ENCODE data around the gene HCFC1.

DNA sequence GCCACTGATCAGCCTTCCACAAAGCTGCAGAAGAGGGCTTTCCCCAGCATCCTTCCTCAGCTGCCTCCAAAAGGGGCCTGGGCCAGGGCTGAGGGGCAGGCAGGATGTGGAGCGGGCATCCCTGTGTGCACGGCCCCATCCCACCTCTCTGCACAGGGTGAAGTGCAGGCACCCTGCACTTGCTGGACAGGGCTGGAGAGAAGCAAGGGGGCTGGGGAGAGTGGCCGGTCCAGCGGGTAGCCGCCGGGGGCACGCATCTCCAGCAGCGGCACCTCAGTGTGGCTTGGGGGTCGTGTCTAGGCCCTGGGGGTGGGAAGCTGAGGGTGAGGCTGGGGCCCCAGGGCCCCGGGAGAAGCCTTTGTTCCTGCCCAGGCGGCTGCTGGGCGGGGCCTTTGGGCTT is 64.2 kb downstream of the HCFC1 start:
- no peak for TF ChIP-seq ZNF354B (CRISPR knock-in tag; IDR thresholded peaks at IDR 0.05)
- TF ChIP-seq RHOXF2B (CRISPR knock-in tag; conservative IDR thresholded peaks at IDR 0.05), result no peak
